HL-60 (cell line): Measurements from ENCODE around the gene SEC14L1.

Experiments
- GABPA ChIP-seq: IDR thresholded peaks from 2 replicates; pipeline ENCODE4 v1.6.1; 2012; ENCODE audit warnings: low read depth
- POLR2AphosphoS5 ChIP-seq: IDR thresholded peaks from 2 replicates; pipeline ENCODE4 v1.6.1; 2012; ENCODE audit warnings: low read depth
- TF ChIP-seq, protein P1 (sequence below): IDR thresholded peaks from one replicate; pipeline ENCODE4 v1.5.1; 2011; ENCODE audit warnings: low read length, control low read depth, inconsistent platforms; ENCODE audit not compliant: insufficient read depth

DNA sequence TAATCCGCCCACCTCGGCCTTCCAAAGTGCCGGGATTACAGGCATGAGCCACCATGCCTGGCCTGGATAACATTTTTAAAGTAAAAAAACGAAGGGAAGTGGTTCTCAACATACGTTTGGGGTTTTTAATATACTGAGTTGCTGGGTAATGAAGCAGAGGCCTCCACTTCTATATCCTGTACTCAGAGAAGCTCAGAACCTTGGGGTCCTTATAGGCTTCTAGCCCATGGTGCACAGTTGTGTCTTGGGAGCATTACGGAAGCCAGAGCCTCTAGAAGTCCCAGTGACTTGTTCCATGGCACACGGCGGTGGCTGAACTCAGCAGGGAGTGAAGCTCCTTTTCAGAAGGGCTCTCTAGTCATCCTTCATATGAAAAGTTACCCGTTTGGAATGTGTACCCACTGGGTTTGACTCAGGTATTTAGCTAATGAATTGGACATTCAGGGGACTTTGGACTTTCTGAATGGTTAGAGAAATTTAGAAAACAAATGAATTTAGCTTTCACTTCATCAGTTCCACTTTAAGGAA, 67.0 kb downstream of the SEC14L1 start:
- TF ChIP-seq, protein P1, sequence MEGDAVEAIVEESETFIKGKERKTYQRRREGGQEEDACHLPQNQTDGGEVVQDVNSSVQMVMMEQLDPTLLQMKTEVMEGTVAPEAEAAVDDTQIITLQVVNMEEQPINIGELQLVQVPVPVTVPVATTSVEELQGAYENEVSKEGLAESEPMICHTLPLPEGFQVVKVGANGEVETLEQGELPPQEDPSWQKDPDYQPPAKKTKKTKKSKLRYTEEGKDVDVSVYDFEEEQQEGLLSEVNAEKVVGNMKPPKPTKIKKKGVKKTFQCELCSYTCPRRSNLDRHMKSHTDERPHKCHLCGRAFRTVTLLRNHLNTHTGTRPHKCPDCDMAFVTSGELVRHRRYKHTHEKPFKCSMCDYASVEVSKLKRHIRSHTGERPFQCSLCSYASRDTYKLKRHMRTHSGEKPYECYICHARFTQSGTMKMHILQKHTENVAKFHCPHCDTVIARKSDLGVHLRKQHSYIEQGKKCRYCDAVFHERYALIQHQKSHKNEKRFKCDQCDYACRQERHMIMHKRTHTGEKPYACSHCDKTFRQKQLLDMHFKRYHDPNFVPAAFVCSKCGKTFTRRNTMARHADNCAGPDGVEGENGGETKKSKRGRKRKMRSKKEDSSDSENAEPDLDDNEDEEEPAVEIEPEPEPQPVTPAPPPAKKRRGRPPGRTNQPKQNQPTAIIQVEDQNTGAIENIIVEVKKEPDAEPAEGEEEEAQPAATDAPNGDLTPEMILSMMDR = no peak
- TF ChIP-seq GABPA (no peak), POLR2AphosphoS5 (no peak)
